BJ (cell line): ENCODE results near the gene CLSTN2. TPM values are rescaled to one million over a fixed set of nuclear protein-coding genes. Genes with fewer than 3 reads are reported as not detected.

Experiments used
- CTCF ChIA-PET: fragments of 350-600 bp; formaldehyde crosslinking; extraction: SDS; loops from one replicate; lab custom pipeline; 2021; ENCODE audit warnings: antibody characterized with exemption, inconsistent platforms; lab: Yijun Ruan, JAX
- POLR2A ChIA-PET: fragments of 300-600 bp; sonication (Branson Sonifier 250); formaldehyde crosslinking; extraction: SDS; loops from one replicate; lab custom pipeline; 2021; ENCODE audit warnings: antibody characterized with exemption; lab: Charles Lee
- DNase-seq: peaks from one replicate; pipeline ENCODE4 v3.0.0-alpha.2; 2011; ENCODE audit warnings: low read depth
- H3K27me3 ChIP-seq: 2 replicates; pipeline ENCODE4 v1.6.0; 2011; ENCODE audit warnings: low read length; ENCODE audit not compliant: control insufficient read depth, insufficient read depth
- H3K36me3 ChIP-seq: 2 replicates; pipeline ENCODE4 v1.5.1; 2011; ENCODE audit warnings: low read length; ENCODE audit not compliant: control insufficient read depth, insufficient read depth
- H3K4me3 ChIP-seq: 2 replicates; pipeline ENCODE4 v1.5.1; 2011; ENCODE audit warnings: low read depth, mild to moderate bottlenecking, control low read depth, low read length
- polyA plus RNA-seq: library from polyadenylated mRNA; depleted of rRNA; stranded (reverse); fragments of >200 nt; gene quantifications from 2 replicates; pipeline ENCODE4 v1.2.3, GENCODE V29; 2011
- TF ChIP-seq, protein P1 (sequence below): IDR thresholded peaks from 2 replicates; pipeline ENCODE4 v1.5.1; 2011; ENCODE audit warnings: low read depth, mild to moderate bottlenecking, control low read depth, inconsistent platforms, low read length, moderate library complexity; ENCODE audit not compliant: insufficient read depth

The CLSTN2 gene
- polyA plus RNA-seq, 1 experiment: 1.8 TPM

- TF ChIP-seq, protein P1, sequence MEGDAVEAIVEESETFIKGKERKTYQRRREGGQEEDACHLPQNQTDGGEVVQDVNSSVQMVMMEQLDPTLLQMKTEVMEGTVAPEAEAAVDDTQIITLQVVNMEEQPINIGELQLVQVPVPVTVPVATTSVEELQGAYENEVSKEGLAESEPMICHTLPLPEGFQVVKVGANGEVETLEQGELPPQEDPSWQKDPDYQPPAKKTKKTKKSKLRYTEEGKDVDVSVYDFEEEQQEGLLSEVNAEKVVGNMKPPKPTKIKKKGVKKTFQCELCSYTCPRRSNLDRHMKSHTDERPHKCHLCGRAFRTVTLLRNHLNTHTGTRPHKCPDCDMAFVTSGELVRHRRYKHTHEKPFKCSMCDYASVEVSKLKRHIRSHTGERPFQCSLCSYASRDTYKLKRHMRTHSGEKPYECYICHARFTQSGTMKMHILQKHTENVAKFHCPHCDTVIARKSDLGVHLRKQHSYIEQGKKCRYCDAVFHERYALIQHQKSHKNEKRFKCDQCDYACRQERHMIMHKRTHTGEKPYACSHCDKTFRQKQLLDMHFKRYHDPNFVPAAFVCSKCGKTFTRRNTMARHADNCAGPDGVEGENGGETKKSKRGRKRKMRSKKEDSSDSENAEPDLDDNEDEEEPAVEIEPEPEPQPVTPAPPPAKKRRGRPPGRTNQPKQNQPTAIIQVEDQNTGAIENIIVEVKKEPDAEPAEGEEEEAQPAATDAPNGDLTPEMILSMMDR: no peak
- DNase-seq: no peak
- no peak overlapping the region for H3K4me3 ChIP-seq
- no peaks in the 10 kb centered on the region for H3K27me3 ChIP-seq
- ChIA-PET POLR2A (no interaction called here), CTCF (no interaction called here)
- no peaks in the 10 kb centered on the region for H3K36me3 ChIP-seq
These were observed 120.3 kb downstream of the CLSTN2 start for GRCh38 chr3:140055092-140055791.

GRCh38 chr3:140056047-140056446 lies 121.1 kb downstream of the CLSTN2 start:
- CTCF ChIA-PET: no interaction called here
- no peaks in the 10 kb centered on the region for H3K27me3 ChIP-seq
- no peak overlapping the region for H3K4me3 ChIP-seq
- TF ChIP-seq, protein P1: no peak
- POLR2A ChIA-PET: no interaction called here
- H3K36me3 ChIP-seq: no peaks in the 10 kb centered on the region
- DNase-seq: no peak

DNA sequence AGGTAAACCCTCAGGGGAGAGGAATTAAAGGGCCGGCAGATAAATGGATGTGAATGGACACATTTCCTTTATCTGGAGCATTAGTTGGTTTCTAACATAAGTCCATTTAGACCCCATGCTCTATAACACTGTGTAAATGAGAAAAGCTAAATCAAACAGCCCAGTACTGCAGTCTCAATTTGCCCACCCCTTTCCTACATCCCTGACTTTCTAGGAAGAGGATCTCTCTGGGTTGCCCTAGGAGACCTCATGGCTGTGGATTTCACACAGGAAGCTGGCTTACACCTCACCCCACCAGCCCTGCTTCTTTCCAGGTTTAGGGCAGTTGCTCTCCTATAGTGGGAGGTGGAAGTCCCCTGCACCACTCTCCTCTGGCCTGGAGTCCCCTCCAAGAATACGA lies 126.2 kb downstream of the CLSTN2 start:
- CTCF ChIA-PET: no interaction called here
- TF ChIP-seq, protein P1: no peak
- Histone ChIP-seq H3K4me3 (no peak overlapping the region), H3K27me3 (no peaks in the 10 kb centered on the region), H3K36me3 (no peaks in the 10 kb centered on the region)
- POLR2A ChIA-PET: no interaction called here
- DNase-seq: no peak

GRCh38 chr3:140062461-140062860 lies 127.5 kb downstream of the CLSTN2 start:
- no peaks in the 10 kb centered on the region for H3K36me3 ChIP-seq
- no peak for DNase-seq
- H3K4me3 ChIP-seq: no peak overlapping the region
- CTCF ChIA-PET: no interaction called here
- TF ChIP-seq, protein P1: no peak
- POLR2A ChIA-PET: no interaction called here
- no peaks in the 10 kb centered on the region for H3K27me3 ChIP-seq

- no peaks in the 10 kb centered on the region for H3K27me3 ChIP-seq
- no peak for DNase-seq
- TF ChIP-seq, protein P1: no peak
- ChIA-PET POLR2A (no interaction called here), CTCF (no interaction called here)
- no peaks in the 10 kb centered on the region for H3K36me3 ChIP-seq
- no peak overlapping the region for H3K4me3 ChIP-seq
These were observed 132.5 kb downstream of the CLSTN2 start for GRCh38 chr3:140067487-140067886.
